Caco-2 (cell line): Measurements from ENCODE around the gene RAB4B. TPM values are rescaled to one million over a fixed set of nuclear protein-coding genes. Genes with fewer than 3 reads are reported as not detected.

ENCODE experiments used
- BruUV-seq: library from RNA; stranded (reverse); fragments of 400-500 nt; replicated peaks from 2 replicates; lab custom pipeline; 2021; lab: Mats Ljungman, UMichigan
- CTCF ChIA-PET: fragments of 300-600 bp; sonication (Branson Sonifier 250); formaldehyde crosslinking; loops from one replicate; lab custom pipeline; 2022; ENCODE audit warnings: antibody characterized with exemption; lab: Charles Lee
- POLR2A ChIA-PET: fragments of 300-600 bp; sonication (Branson Sonifier 250); formaldehyde crosslinking; loops from one replicate; lab custom pipeline; 2022; ENCODE audit warnings: antibody characterized with exemption; lab: Charles Lee
- DNase-seq, 2 experiments: peaks; one replicate each; pipeline versions ENCODE4 v3.0.0 to v3.0.0-alpha.2; 2020 to 2022
- H3K27me3 ChIP-seq: replicated peaks from 2 replicates; pipeline ENCODE4 v1.6.0; 2011; ENCODE audit warnings: low read length; ENCODE audit not compliant: control insufficient read depth, insufficient read depth
- H3K36me3 ChIP-seq: 2 replicates; pipeline ENCODE4 v1.5.1; 2011; ENCODE audit warnings: low read length; ENCODE audit not compliant: control insufficient read depth, insufficient read depth
- H3K4me1 ChIP-seq: fragments of 250-450 bp; sonication (Bioruptor Pico); 2 replicates; pipeline ENCODE4 v1.5.1; 2020; ENCODE audit warnings: mild to moderate bottlenecking
- H3K4me3 ChIP-seq: 2 replicates; pipeline ENCODE4 v1.5.1; 2011; ENCODE audit warnings: low read depth, mild to moderate bottlenecking, control low read depth, low read length
- H3K9me3 ChIP-seq: fragments of 250-450 bp; sonication (Bioruptor Pico); 2 replicates; pipeline ENCODE4 v1.5.1; 2020; ENCODE audit warnings: mild to moderate bottlenecking, moderate library complexity
- H3K27ac Mint-ChIP-seq: one replicate; pipeline ENCODE4 v1.8.0; 2022; ENCODE audit warnings: mixed read lengths; ENCODE audit not compliant: unreplicated experiment
- H3K27me3 Mint-ChIP-seq: one replicate; pipeline ENCODE4 v1.8.0; 2022; ENCODE audit warnings: mixed read lengths; ENCODE audit not compliant: insufficient read depth, unreplicated experiment
- H3K36me3 Mint-ChIP-seq: one replicate; pipeline ENCODE4 v1.8.0; 2022; ENCODE audit warnings: mild to moderate bottlenecking, mixed read lengths; ENCODE audit not compliant: insufficient read depth, unreplicated experiment
- H3K4me1 Mint-ChIP-seq: one replicate; pipeline ENCODE4 v1.8.0; 2022; ENCODE audit warnings: low read depth, mixed read lengths; ENCODE audit not compliant: unreplicated experiment
- H3K4me3 Mint-ChIP-seq: one replicate; pipeline ENCODE4 v1.8.0; 2022; ENCODE audit warnings: mild to moderate bottlenecking, moderate library complexity, mixed read lengths; ENCODE audit not compliant: unreplicated experiment
- H3K9me3 Mint-ChIP-seq: one replicate; pipeline ENCODE4 v1.8.0; 2022; ENCODE audit warnings: mixed read lengths; ENCODE audit not compliant: unreplicated experiment
- intact Hi-C: fragments of 100-400 bp; cut with micrococcal nuclease; formaldehyde crosslinking; loops from one replicate; pipeline ENCODE4 v1.10.0; 2022; ENCODE audit not compliant: unreplicated experiment
- total RNA-seq: library from RNA; stranded (reverse); gene quantifications from 2 replicates; pipeline ENCODE4 v1.2.3, GENCODE V29; 2022
- TF ChIP-seq, protein P1 (sequence below), 2 experiments: fragments of 200-600 bp in 1 of 2; IDR thresholded peaks; 1 replicate in 1 of 2; 2 replicates in 1 of 2; pipeline versions ENCODE4 v1.5.1 to v1.8.0; 2011 to 2022; ENCODE audit warnings: antibody characterized with exemption in 1 of 2, control low read depth in 1 of 2, inconsistent platforms in 1 of 2, low read depth in 1 of 2, low read length in 1 of 2, mild to moderate bottlenecking in 1 of 2, moderate library complexity in 1 of 2; ENCODE audit not compliant: insufficient read depth in 1 of 2, severe bottlenecking in 1 of 2, unreplicated experiment in 1 of 2

The RAB4B gene
- total RNA-seq, 1 experiment from 2014 or later: 21.5 TPM

DNA sequence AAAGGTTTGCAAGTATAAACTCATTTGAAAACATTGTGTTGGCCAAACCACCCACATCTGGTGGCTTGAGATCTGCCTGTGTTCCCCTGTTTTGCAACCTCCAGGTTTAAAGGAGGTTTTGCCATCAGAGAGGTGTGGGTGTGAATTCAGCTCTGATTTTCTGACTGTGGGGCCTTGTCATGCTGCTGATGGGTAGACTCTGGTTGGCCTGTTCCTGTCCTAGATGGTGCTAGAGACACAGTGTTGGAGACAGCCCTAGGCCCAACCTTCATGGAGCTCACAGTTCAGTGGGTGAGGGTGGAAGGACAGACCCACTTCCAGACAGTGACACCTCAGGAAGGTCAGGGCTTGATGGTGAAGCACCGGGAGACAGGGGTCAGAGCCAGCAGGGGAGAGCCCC is 7.5 kb downstream of the RAB4B start:
- peaks cover 9% of the 10 kb centered on the region for H3K4me1 Mint-ChIP-seq
- Histone ChIP-seq H3K4me3 (no peak overlapping the region), H3K36me3 (no peaks in the 10 kb centered on the region; the same call in 1 of the 2 replicates), H3K4me1 (no peaks in the 10 kb centered on the region), H3K9me3 (no peaks in the 10 kb centered on the region), H3K27me3 (no peaks in the 10 kb centered on the region)
- no peaks in the 10 kb centered on the region for H3K9me3 Mint-ChIP-seq
- H3K27ac Mint-ChIP-seq: no peak overlapping the region
- ChIA-PET POLR2A (no interaction called here), CTCF (interaction anchor here (0.9 kb wide), 1 partner anchor 13 kb away, joined by 5 read pairs; the partner anchor contains the start of gene EGLN2)
- no peaks in the 10 kb centered on the region for H3K27me3 Mint-ChIP-seq
- DNase-seq: no peak
- H3K4me3 Mint-ChIP-seq: no peak overlapping the region
- TF ChIP-seq, protein P1, sequence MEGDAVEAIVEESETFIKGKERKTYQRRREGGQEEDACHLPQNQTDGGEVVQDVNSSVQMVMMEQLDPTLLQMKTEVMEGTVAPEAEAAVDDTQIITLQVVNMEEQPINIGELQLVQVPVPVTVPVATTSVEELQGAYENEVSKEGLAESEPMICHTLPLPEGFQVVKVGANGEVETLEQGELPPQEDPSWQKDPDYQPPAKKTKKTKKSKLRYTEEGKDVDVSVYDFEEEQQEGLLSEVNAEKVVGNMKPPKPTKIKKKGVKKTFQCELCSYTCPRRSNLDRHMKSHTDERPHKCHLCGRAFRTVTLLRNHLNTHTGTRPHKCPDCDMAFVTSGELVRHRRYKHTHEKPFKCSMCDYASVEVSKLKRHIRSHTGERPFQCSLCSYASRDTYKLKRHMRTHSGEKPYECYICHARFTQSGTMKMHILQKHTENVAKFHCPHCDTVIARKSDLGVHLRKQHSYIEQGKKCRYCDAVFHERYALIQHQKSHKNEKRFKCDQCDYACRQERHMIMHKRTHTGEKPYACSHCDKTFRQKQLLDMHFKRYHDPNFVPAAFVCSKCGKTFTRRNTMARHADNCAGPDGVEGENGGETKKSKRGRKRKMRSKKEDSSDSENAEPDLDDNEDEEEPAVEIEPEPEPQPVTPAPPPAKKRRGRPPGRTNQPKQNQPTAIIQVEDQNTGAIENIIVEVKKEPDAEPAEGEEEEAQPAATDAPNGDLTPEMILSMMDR (IDR thresholded peaks at IDR 0.05; ENCODE audit: insufficient read depth in 1 of 2, low read depth in 1 of 2, low read length in 1 of 2, severe bottlenecking in 1 of 2, unreplicated experiment in 1 of 2): no peak
- no TSS peak for BruUV-seq
- H3K36me3 Mint-ChIP-seq: no peaks in the 10 kb centered on the region
- intact Hi-C loops: no loop called here

- H3K27me3 ChIP-seq: no peaks in the 10 kb centered on the region
- Mint-ChIP-seq H3K9me3 (no peaks in the 10 kb centered on the region), H3K27me3 (no peaks in the 10 kb centered on the region), H3K4me3 (no peak overlapping the region), H3K4me1 (peaks cover 2% of the 10 kb centered on the region), H3K27ac (no peak overlapping the region), H3K36me3 (no peaks in the 10 kb centered on the region)
- intact Hi-C loops: no loop called here
- no peak overlapping the region for H3K4me3 ChIP-seq
- H3K4me1 ChIP-seq: no peaks in the 10 kb centered on the region
- TF ChIP-seq, protein P1 (IDR thresholded peaks at IDR 0.05; ENCODE audit: insufficient read depth in 1 of 2, low read depth in 1 of 2, low read length in 1 of 2, severe bottlenecking in 1 of 2, unreplicated experiment in 1 of 2): no peak
- no peaks in the 10 kb centered on the region; the same call in 1 of the 2 replicates for H3K36me3 ChIP-seq
- no peaks in the 10 kb centered on the region for H3K9me3 ChIP-seq
- CTCF ChIA-PET: interaction anchor here (0.9 to 1.1 kb wide), 2 partner anchors 12 kb away, joined by 3 to 5 read pairs; partner anchors contain the start of gene EGLN2
- BruUV-seq: no TSS peak
- POLR2A ChIA-PET: interaction anchor here (0.7 kb wide), 1 partner anchor 20 kb away, joined by 7 read pairs; no protein-coding TSS in a partner anchor
- DNase-seq: no peak
These were observed 8.3 kb downstream of the RAB4B start for GRCh38 chr19:40786060-40787037.

GRCh38 chr19:40791349-40791748 is 13.3 kb downstream of the RAB4B start:
- no peaks in the 10 kb centered on the region for H3K9me3 Mint-ChIP-seq
- POLR2A ChIA-PET: no interaction called here

More at GRCh38 chr19:40791349-40791748, 13.3 kb downstream of the RAB4B start:
- BruUV-seq: no TSS peak
- Mint-ChIP-seq H3K4me3 (no peak overlapping the region), H3K36me3 (no peaks in the 10 kb centered on the region), H3K27ac (no peak overlapping the region), H3K27me3 (no peaks in the 10 kb centered on the region), H3K4me1 (no peaks in the 10 kb centered on the region)
- CTCF ChIA-PET: no interaction called here
- TF ChIP-seq, protein P1 (IDR thresholded peaks at IDR 0.05; ENCODE audit: insufficient read depth in 1 of 2, low read depth in 1 of 2, low read length in 1 of 2, severe bottlenecking in 1 of 2, unreplicated experiment in 1 of 2): no peak
- Histone ChIP-seq H3K27me3 (no peaks in the 10 kb centered on the region), H3K9me3 (no peaks in the 10 kb centered on the region), H3K4me3 (no peak overlapping the region), H3K4me1 (peaks cover 11% of the 10 kb centered on the region; the same call in 1 of the 2 replicates), H3K36me3 (no peaks in the 10 kb centered on the region)
- DNase-seq: no peak
- intact Hi-C loops: no loop called here
